ENCODE results near the gene HMGCLL1. TPM values are rescaled to one million over a fixed set of nuclear protein-coding genes. Genes with fewer than 3 reads are reported as not detected.

Gene HMGCLL1
- polyA plus RNA-seq, 3 donors: not detected

GRCh38 chr6:55511122-55511800 lies 67.7 kb downstream of the HMGCLL1 start:
- no peaks in the 10 kb centered on the region for H3K27me3 ChIP-seq (ENCODE audit: control insufficient read depth in 2 of 2, insufficient read depth in 2 of 2, low read length in 2 of 2)
- Mint-ChIP-seq H3K4me1 (no peaks in the 10 kb centered on the region), H3K4me3 (no peak overlapping the region), H3K27ac (no peak overlapping the region), H3K27me3 (ENCODE audit: low read depth in 3 of 3) (no peaks in the 10 kb centered on the region), H3K36me3 (no peaks in the 10 kb centered on the region), H3K9me3 (no peaks in the 10 kb centered on the region)
- H3K9me3 ChIP-seq (replicated peaks in 1 of 2; ENCODE audit: control insufficient read depth in 1 of 2, insufficient read depth in 1 of 2, low read length in 2 of 2): no peaks in the 10 kb centered on the region
- no peak overlapping the region for H3K4me2 ChIP-seq (replicated peaks; ENCODE audit: extremely low read depth, low read length, poor library complexity, severe bottlenecking)
- H3K4me3 ChIP-seq (replicated peaks in 1 of 3; ENCODE audit: low read depth in 2 of 3, low read length in 3 of 3): no peak overlapping the region
- 92% methylated on average over 2 of the region's 5 CpGs for WGBS (ENCODE audit: insufficient coverage)
- no peaks in the 10 kb centered on the region for H4K20me1 ChIP-seq (ENCODE audit: insufficient read depth, low read length)
- H3K4me1 ChIP-seq (ENCODE audit: control insufficient read depth in 1 of 2, insufficient read depth in 2 of 2, low read length in 2 of 2): no peaks in the 10 kb centered on the region
- H2AFZ ChIP-seq (ENCODE audit: insufficient read depth, low read depth, low read length, poor library complexity, severe bottlenecking): no peak overlapping the region
- intact Hi-C loops (cut with micrococcal nuclease): no loop called here
- no peaks in the 10 kb centered on the region for H3K79me2 ChIP-seq (ENCODE audit: insufficient read depth, low read length)
- DNase-seq: no peak
- no peaks in the 10 kb centered on the region for H3K36me3 ChIP-seq (replicated peaks in 1 of 2; ENCODE audit: control insufficient read depth in 1 of 2, insufficient read depth in 2 of 2, low read length in 2 of 2)
- no peak for TF ChIP-seq CTCF (IDR thresholded peaks at IDR 0.05)
- H3K9ac ChIP-seq (ENCODE audit: insufficient read depth, low read length, poor library complexity, severe bottlenecking): no peak overlapping the region
- no peak overlapping the region for H3K27ac ChIP-seq (ENCODE audit: low read depth in 1 of 2, low read length in 2 of 2)

GRCh38 chr6:55499591-55499990 lies 79.4 kb downstream of the HMGCLL1 start:
- no peak overlapping the region for H3K4me2 ChIP-seq (replicated peaks; ENCODE audit: extremely low read depth, low read length, poor library complexity, severe bottlenecking)
- no peak overlapping the region for H3K27ac ChIP-seq (ENCODE audit: low read depth in 1 of 2, low read length in 2 of 2)
- H3K4me1 Mint-ChIP-seq: no peaks in the 10 kb centered on the region
- peaks cover 0 to 2% (median 0%) of the 10 kb centered on the region in 7 donors for H3K9me3 Mint-ChIP-seq
- TF ChIP-seq CTCF (IDR thresholded peaks at IDR 0.05): no peak
- H4K20me1 ChIP-seq (ENCODE audit: insufficient read depth, low read length): no peaks in the 10 kb centered on the region
- DNase-seq: no peak
- H3K79me2 ChIP-seq (ENCODE audit: insufficient read depth, low read length): no peaks in the 10 kb centered on the region
- intact Hi-C loops (cut with micrococcal nuclease): no loop called here
- H3K36me3 ChIP-seq (replicated peaks in 1 of 2; ENCODE audit: control insufficient read depth in 1 of 2, insufficient read depth in 2 of 2, low read length in 2 of 2): no peaks in the 10 kb centered on the region
- no peaks in the 10 kb centered on the region for H3K27me3 Mint-ChIP-seq (ENCODE audit: low read depth in 3 of 3)
- no peak overlapping the region for H3K9ac ChIP-seq (ENCODE audit: insufficient read depth, low read length, poor library complexity, severe bottlenecking)
- no peaks in the 10 kb centered on the region for H3K36me3 Mint-ChIP-seq
- no peak overlapping the region for H2AFZ ChIP-seq (ENCODE audit: insufficient read depth, low read depth, low read length, poor library complexity, severe bottlenecking)
- H3K4me3 ChIP-seq (replicated peaks in 1 of 3; ENCODE audit: low read depth in 2 of 3, low read length in 3 of 3): no peak overlapping the region
- no peak overlapping the region for H3K4me3 Mint-ChIP-seq
- H3K4me1 ChIP-seq (ENCODE audit: control insufficient read depth in 1 of 2, insufficient read depth in 2 of 2, low read length in 2 of 2): no peaks in the 10 kb centered on the region
- H3K27ac Mint-ChIP-seq: no peak overlapping the region
- no peaks in the 10 kb centered on the region for H3K27me3 ChIP-seq (ENCODE audit: control insufficient read depth in 2 of 2, insufficient read depth in 2 of 2, low read length in 2 of 2)
- H3K9me3 ChIP-seq (replicated peaks in 1 of 2; ENCODE audit: control insufficient read depth in 1 of 2, insufficient read depth in 1 of 2, low read length in 2 of 2): no peaks in the 10 kb centered on the region

All from CD14-positive monocyte (primary cell).